Measurements from ENCODE around the gene MAP3K7.

- TF ChIP-seq, protein P1, sequence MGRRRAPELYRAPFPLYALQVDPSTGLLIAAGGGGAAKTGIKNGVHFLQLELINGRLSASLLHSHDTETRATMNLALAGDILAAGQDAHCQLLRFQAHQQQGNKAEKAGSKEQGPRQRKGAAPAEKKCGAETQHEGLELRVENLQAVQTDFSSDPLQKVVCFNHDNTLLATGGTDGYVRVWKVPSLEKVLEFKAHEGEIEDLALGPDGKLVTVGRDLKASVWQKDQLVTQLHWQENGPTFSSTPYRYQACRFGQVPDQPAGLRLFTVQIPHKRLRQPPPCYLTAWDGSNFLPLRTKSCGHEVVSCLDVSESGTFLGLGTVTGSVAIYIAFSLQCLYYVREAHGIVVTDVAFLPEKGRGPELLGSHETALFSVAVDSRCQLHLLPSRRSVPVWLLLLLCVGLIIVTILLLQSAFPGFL (CRISPR knock-in tag; IDR thresholded peaks at IDR 0.05) = no peak
- TF ChIP-seq, protein P2, sequence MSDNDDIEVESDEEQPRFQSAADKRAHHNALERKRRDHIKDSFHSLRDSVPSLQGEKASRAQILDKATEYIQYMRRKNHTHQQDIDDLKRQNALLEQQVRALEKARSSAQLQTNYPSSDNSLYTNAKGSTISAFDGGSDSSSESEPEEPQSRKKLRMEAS (IDR thresholded peaks at IDR 0.05) = no peak
- TF ChIP-seq ZBTB10 (CRISPR knock-in tag; IDR thresholded peaks at IDR 0.05; ENCODE audit: borderline replicate concordance) (no peak), HNF1A (IDR thresholded peaks at IDR 0.05; ENCODE audit: low read depth) (no peak), HNF1A (CRISPR knock-in tag; IDR thresholded peaks at IDR 0.05; ENCODE audit: borderline replicate concordance) (no peak), MAFK (conservative IDR thresholded peaks at IDR 0.05 in 1 of 2, IDR thresholded peaks at IDR 0.05 in 1 of 2; ENCODE audit: low read length in 2 of 2) (no peak), ZIK1 (CRISPR knock-in tag; IDR thresholded peaks at IDR 0.05; ENCODE audit: borderline replicate concordance, low read depth) (no peak), HMG20A (CRISPR knock-in tag; IDR thresholded peaks at IDR 0.05; ENCODE audit: borderline replicate concordance) (no peak), CHCHD3 (CRISPR knock-in tag; IDR thresholded peaks at IDR 0.05) (no peak)
- TF ChIP-seq, protein P3, sequence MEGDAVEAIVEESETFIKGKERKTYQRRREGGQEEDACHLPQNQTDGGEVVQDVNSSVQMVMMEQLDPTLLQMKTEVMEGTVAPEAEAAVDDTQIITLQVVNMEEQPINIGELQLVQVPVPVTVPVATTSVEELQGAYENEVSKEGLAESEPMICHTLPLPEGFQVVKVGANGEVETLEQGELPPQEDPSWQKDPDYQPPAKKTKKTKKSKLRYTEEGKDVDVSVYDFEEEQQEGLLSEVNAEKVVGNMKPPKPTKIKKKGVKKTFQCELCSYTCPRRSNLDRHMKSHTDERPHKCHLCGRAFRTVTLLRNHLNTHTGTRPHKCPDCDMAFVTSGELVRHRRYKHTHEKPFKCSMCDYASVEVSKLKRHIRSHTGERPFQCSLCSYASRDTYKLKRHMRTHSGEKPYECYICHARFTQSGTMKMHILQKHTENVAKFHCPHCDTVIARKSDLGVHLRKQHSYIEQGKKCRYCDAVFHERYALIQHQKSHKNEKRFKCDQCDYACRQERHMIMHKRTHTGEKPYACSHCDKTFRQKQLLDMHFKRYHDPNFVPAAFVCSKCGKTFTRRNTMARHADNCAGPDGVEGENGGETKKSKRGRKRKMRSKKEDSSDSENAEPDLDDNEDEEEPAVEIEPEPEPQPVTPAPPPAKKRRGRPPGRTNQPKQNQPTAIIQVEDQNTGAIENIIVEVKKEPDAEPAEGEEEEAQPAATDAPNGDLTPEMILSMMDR (CRISPR knock-in tag; IDR thresholded peaks at IDR 0.05) = no peak
These were observed 42.1 kb downstream of the MAP3K7 start for GRCh38 chr6:90544741-90545140.
